ENCODE results near the gene RPTOR. TPM values are rescaled to one million over a fixed set of nuclear protein-coding genes. Genes with fewer than 3 reads are reported as not detected.

The RPTOR gene
- polyA plus RNA-seq, 1 of the 3 experiments (the other 2 are of a cell fraction) = 14.9 TPM

DNA sequence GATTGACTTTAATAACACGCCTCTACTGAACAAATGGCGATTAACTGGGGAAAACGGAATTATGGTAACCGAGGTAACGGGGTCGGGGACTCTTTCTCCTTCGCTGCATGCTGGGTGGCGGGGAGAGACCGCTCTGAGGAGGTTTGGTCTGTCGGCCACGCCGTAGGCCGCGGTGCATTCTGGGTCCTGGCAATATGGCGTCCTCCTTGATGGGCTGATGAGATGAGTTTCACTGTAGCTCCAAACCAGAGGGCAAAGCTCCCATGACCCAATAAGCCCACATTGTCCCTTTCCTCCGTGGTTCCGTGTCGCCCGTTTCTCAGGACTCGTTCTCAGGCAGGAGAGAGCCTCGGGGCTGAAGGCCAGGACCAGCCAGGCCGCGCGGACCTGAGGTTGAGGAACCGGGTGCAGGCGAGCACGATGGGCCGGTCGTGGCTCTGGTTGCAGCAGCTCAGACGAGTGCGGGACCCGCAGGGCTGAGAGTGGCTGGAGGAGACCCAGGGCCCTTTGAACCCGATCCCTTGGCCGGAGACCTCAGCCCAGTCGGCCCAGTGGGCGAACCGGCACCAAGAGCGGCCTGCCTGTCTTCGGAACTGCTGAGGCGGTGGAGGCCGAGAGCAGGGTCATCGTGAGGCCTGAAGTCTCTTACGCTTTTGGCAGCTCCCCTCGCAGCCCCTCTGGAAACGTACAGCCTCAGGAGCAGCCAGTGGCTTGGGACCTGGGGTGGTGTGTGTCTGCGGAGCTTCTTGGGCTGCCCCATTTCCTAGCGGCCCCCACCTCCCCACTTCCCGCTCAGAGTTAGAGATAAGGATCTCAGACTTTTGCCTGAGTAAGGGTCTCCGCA lies at the start of gene RPTOR (continued):
- TF ChIP-seq EP300 (IDR thresholded peaks at IDR 0.05; ENCODE audit: borderline replicate concordance in 1 of 2, low read depth in 1 of 2, low read length in 1 of 2) (peak in 1 of 2 experiments; percentile 29; a peak in 1 of 4 replicates), PBX3 (IDR thresholded peaks at IDR 0.05) (peak; percentile 52; the same call in 1 of the 2 replicates), CHD2 (IDR thresholded peaks at IDR 0.05; ENCODE audit: low read length, partially characterized antibody) (peak; percentile 95), POLR2AphosphoS5 (IDR thresholded peaks at IDR 0.05; ENCODE audit: low read depth, low read length) (peak; percentile 93), RAD21 (IDR thresholded peaks at IDR 0.05; ENCODE audit: low read length) (no peak), GATA2 (CRISPR knock-in tag; IDR thresholded peaks at IDR 0.05) (peak; percentile 26; the same call in 1 of the 2 replicates), ELF1 (IDR thresholded peaks at IDR 0.05) (peak; percentile 77), TCF12 (IDR thresholded peaks at IDR 0.05) (peak; percentile 36; the same call in 1 of the 2 replicates), USF1 (IDR thresholded peaks at IDR 0.05; ENCODE audit: borderline replicate concordance, low read depth) (no peak), NFIC (IDR thresholded peaks at IDR 0.05; ENCODE audit: borderline replicate concordance) (no peak), USF2 (IDR thresholded peaks at IDR 0.05; ENCODE audit: borderline replicate concordance, low read depth, low read length) (no peak)

DNA sequence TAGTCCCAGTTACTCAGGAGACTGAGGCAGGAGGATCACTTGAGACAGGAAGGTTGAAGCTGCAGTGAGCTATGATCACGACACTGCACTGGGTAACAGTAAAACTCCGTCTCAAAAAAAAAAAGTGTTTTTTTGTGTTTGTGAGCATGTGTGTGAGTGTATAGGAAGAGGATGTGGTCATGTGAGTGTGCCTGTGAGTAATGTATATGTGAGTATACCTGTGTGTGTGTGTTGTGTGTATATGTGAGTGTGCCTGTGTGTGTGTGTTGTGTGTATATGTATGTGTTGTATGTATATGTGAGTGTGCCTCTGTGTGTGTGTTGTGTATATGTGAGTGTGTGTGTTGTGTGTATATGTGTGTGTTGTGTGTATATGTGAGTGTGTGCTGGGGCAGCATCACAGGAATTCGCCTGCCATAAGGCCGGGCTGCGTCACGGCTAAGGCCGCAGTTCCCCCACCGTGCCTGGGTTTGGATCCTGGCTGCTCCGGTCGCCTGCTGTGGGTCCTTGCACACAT lies 46.9 kb upstream of the RPTOR start:
- Histone ChIP-seq H2AFZ (ENCODE audit: low read depth) (no peak overlapping the region), H3K9me3 (no peaks in the 10 kb centered on the region), H3K9me2 (no peaks in the 10 kb centered on the region), H3K27me3 (ENCODE audit: insufficient read depth) (peaks cover 5% of the 10 kb centered on the region), H3K27ac (ENCODE audit: low read depth in 2 of 2, low read length in 1 of 2) (no peak overlapping the region), H3F3A (replicated peaks; ENCODE audit: insufficient read depth) (no peaks in the 10 kb centered on the region), H3K4me1 (ENCODE audit: control insufficient read depth in 1 of 2, insufficient read depth in 2 of 2, low read depth in 1 of 2, low read length in 1 of 2) (peaks cover 0 to 10% of the 10 kb centered on the region in 2 experiments; a peak in 1 of 4 replicates), H4K20me1 (ENCODE audit: insufficient read depth) (no peaks in the 10 kb centered on the region), H3K4me3 (ENCODE audit: low read depth in 2 of 2, low read length in 1 of 2) (no peak overlapping the region), H3K9ac (no peak overlapping the region), H3K36me3 (replicated peaks in 1 of 2; ENCODE audit: control insufficient read depth in 1 of 2, insufficient read depth in 2 of 2, low read length in 1 of 2) (no peaks in the 10 kb centered on the region), H3K79me2 (ENCODE audit: insufficient read depth) (no peaks in the 10 kb centered on the region), H3K4me2 (no peak overlapping the region)
- WGBS (ENCODE audit: low lambda C conversion rate) = 90% methylated on average over 8 of the region's 10 CpGs
- TF ChIP-seq SIN3A (IDR thresholded peaks at IDR 0.05; ENCODE audit: borderline replicate concordance, low read depth, low read length) (no peak), IRF3 (IDR thresholded peaks at IDR 0.05; ENCODE audit: low read depth, low read length) (no peak), CTCF (IDR thresholded peaks at IDR 0.05) (no peak), RXRA (IDR thresholded peaks at IDR 0.05; ENCODE audit: borderline replicate concordance, low read depth) (no peak), SMC3 (IDR thresholded peaks at IDR 0.05; ENCODE audit: low read depth, low read length) (no peak), FOSL2 (IDR thresholded peaks at IDR 0.05; ENCODE audit: borderline replicate concordance, low read depth) (no peak), EP300 (IDR thresholded peaks at IDR 0.05; ENCODE audit: borderline replicate concordance in 1 of 2, low read depth in 1 of 2, low read length in 1 of 2) (no peak), JUND (IDR thresholded peaks at IDR 0.05) (no peak), TCF12 (IDR thresholded peaks at IDR 0.05) (no peak), GATA2 (CRISPR knock-in tag; IDR thresholded peaks at IDR 0.05) (no peak), RAD21 (IDR thresholded peaks at IDR 0.05; ENCODE audit: low read length) (no peak)
- ChIA-PET POLR2A (interaction anchor here (0.6 kb wide), 1 partner anchor 1428 kb away, joined by 3 read pairs; no protein-coding TSS in a partner anchor), CTCF (interaction anchor here (0.6 to 2.7 kb wide), 3 partner anchors 8 to 78 kb away, joined by 3 to 12 read pairs (median 10); partner anchors contain the start of gene NPTX1)
- DNase-seq = no peak
